Activated T-cell treated with anti-CD3 and anti-CD28 coated beads, Interleukin-2, amount 50 U/mL, for 72 hours (primary cell): Measurements from ENCODE around the gene CCDC27. TPM values are rescaled to one million over a fixed set of nuclear protein-coding genes. Genes with fewer than 3 reads are reported as not detected.

Experiments
- ATAC-seq, 2 donors: fragments of 150-1000 bp; cut with Tn5 transposase; replicated peaks in 1 of 2; 2 replicates each; pipeline ENCODE4 v1.10.0; 2021; ENCODE audit warnings: moderate library complexity in 2 of 2, mild to moderate bottlenecking in 1 of 2
- DNase-seq, 2 donors: peaks; one replicate each; pipeline ENCODE4 v3.0.0; 2021 to 2022; ENCODE audit warnings: mixed read lengths in 1 of 2
- H3K27ac Mint-ChIP-seq: one replicate; pipeline ENCODE4 v1.8.0; 2022; ENCODE audit warnings: mild to moderate bottlenecking, moderate library complexity, mixed read lengths
- H3K27me3 Mint-ChIP-seq: one replicate; pipeline ENCODE4 v1.8.0; 2022; ENCODE audit warnings: low read depth, mixed read lengths
- H3K36me3 Mint-ChIP-seq, 2 donors: one replicate each; pipeline ENCODE4 v1.8.0; 2022; ENCODE audit warnings: mixed read lengths in 2 of 2, mild to moderate bottlenecking in 1 of 2; ENCODE audit not compliant: insufficient read depth in 2 of 2
- H3K4me1 Mint-ChIP-seq: one replicate; pipeline ENCODE4 v1.8.0; 2022; ENCODE audit warnings: low read depth, mixed read lengths
- H3K4me3 Mint-ChIP-seq, 2 donors: one replicate each; pipeline ENCODE4 v1.8.0; 2022; ENCODE audit warnings: mild to moderate bottlenecking in 2 of 2, mixed read lengths in 2 of 2, moderate library complexity in 2 of 2
- H3K9me3 Mint-ChIP-seq, 2 donors: one replicate each; pipeline ENCODE4 v1.8.0; 2022; ENCODE audit warnings: mixed read lengths in 2 of 2
- total RNA-seq, 2 donors: library from RNA; stranded (reverse); gene quantifications; one replicate each; pipeline ENCODE4 v1.2.3, GENCODE V29; 2022

The CCDC27 gene
- total RNA-seq, 2 donors from 2014 or later, result not detected

DNA sequence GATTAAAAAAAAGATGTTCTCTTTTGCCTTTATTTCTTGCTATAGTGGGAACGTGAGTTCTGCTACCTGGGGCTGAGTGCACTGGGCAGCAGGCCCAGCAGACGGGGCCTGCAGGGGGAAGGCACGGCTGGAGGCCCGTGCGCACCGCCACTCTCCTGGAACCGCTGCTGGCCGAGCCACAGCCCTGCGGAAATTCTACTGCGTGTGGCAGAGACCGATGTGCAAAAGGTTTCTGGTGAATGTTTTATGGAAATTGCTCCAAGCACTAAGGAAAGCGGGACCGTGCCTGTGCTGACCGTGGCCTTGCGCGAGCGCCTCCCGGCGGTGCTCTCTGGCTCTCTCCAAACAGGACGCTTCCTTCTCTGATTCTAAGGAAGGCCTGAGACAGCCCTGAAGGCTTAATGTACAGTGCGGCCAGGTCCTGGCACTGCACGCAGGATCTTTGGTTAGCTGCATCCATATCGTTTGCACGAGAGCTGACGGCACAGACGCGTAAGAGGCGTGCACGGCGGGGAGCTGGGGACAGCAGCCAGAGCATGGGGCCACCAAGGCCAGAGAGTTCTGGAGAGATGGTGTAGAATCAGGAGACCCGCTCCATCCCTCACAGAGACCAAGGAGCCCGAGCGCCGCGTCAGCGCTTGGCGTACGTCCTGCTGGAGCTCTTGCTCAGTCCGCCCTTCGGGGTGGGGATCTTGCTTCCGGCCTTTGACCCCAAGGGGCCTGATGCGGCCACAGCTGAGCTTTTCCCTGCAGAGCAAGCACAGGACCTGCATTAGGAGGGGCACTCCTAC is 62.7 kb downstream of the CCDC27 start:
- ATAC-seq (no peak), DNase-seq (no peak)
- H3K4me1 Mint-ChIP-seq, result no peaks in the 10 kb centered on the region
- no peaks in the 10 kb centered on the region for H3K36me3 Mint-ChIP-seq
- H3K4me3 Mint-ChIP-seq, result no peak overlapping the region
- H3K27ac Mint-ChIP-seq, result no peak overlapping the region
- no peaks in the 10 kb centered on the region for H3K9me3 Mint-ChIP-seq
- no peaks in the 10 kb centered on the region for H3K27me3 Mint-ChIP-seq

GRCh38 chr1:3816331-3817137 is 64.3 kb downstream of the CCDC27 start:
- Mint-ChIP-seq H3K27me3 (no peaks in the 10 kb centered on the region), H3K27ac (no peak overlapping the region), H3K36me3 (no peaks in the 10 kb centered on the region), H3K9me3 (no peaks in the 10 kb centered on the region), H3K4me3 (no peak overlapping the region), H3K4me1 (no peaks in the 10 kb centered on the region)
- ATAC-seq, result no peak
- DNase-seq, result no peak

DNA sequence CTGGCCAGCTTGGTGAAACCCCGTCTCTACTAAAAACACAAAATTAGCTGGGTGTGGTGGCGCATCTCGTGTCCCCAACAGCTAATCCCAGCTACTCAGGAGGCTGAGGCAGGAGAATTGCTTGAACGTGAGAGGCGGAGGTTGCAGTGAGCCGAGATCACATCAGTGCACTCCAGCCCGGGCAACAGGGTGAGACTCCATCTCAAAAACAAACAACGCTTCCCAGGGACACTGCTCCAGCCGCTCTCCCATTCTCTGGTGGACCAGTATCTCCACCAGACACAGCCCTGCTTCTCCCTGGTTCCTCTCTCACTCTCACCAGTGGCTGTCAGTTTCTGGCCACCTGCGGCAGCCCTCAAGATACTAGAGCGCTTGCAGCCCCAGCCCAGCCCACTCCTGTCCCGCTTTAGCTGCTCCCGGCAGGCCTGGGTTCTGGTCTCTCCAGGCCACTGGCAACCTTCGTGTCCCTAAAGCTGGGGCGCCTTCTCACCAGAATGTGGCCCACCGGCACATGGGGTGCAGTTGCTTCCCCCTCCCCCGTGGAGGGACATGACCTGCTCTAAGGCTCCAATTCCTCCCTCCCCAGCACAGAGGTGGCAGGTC is 65.0 kb downstream of the CCDC27 start:
- no peaks in the 10 kb centered on the region for H3K4me1 Mint-ChIP-seq
- DNase-seq (no peak), ATAC-seq (no peak)
- H3K27ac Mint-ChIP-seq, result no peak overlapping the region
- no peak overlapping the region for H3K4me3 Mint-ChIP-seq
- no peaks in the 10 kb centered on the region for H3K27me3 Mint-ChIP-seq
- no peaks in the 10 kb centered on the region for H3K36me3 Mint-ChIP-seq
- H3K9me3 Mint-ChIP-seq, result no peaks in the 10 kb centered on the region

DNA sequence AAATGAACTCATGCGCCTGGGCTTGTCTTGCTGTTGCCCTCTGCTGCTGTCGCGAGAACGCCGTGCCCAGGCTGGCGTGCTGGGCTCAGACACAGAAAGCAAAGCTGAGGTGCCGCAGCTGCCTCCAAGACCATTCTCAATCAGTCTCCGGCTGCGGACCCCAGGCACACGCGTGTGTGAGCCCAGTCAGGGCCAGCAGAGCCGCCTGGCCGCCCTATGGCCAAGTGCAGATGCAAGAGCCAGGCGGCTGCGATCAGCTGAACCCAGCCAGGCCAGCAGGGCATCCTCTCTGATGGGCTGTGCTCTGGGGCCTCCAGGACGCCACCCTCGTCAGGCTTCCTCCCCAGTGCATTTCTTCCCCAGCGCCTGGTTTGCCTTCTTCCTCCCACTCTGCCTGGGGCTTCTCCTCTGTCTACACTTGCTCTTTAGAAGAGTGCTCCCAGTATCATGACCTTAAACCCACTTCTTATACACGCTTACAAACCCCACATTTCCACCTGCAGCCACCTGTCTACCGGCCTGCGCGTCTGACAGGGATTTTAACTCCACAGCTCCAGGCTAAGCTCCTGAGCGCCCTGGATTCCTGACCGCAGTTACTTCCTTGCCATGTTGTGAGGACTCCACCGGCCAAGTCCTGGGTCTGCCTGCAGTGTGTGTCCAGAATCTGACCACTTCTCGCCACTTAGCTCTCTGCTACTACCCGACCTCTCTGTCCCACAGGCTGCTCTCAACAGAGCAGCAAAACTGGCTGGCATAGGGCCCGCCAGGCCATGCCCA is 65.8 kb downstream of the CCDC27 start:
- DNase-seq (no peak), ATAC-seq (no peak)
- Mint-ChIP-seq H3K9me3 (no peaks in the 10 kb centered on the region), H3K27me3 (no peaks in the 10 kb centered on the region), H3K4me3 (no peak overlapping the region), H3K27ac (no peak overlapping the region), H3K36me3 (no peaks in the 10 kb centered on the region), H3K4me1 (no peaks in the 10 kb centered on the region)

DNA sequence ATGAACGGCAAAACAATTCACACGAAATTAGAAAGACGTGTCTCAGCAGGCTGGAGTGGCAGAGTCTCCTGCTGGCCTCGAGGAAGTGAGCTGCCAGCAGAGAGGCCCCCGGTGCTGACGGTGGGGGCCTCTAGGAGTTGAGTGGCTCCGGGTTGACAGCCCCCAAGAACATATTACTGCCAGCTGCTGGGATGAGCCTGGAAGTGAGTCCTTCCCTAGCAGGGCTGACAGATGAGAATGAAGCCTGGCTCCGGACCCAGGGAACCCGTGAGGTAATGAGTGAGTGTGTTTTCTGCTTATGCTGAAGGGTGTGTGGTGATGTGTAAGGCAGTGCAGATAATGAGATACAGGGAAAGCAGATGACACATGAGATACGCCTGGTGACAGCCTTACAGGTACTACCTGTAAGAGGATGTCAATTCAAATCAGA is 67.5 kb downstream of the CCDC27 start:
- no peak for DNase-seq
- Mint-ChIP-seq H3K36me3 (peaks cover 0 to 2% of the 10 kb centered on the region in 2 donors), H3K4me3 (no peak overlapping the region)

GRCh38 chr1:3820316-3820715 is 68.1 kb downstream of the CCDC27 start:
- H3K27me3 Mint-ChIP-seq, result no peaks in the 10 kb centered on the region
- no peak for DNase-seq
- H3K4me1 Mint-ChIP-seq, result no peaks in the 10 kb centered on the region
- no peak overlapping the region for H3K27ac Mint-ChIP-seq
- peaks cover 0 to 2% of the 10 kb centered on the region in 2 donors for H3K36me3 Mint-ChIP-seq
- no peak for ATAC-seq
- H3K9me3 Mint-ChIP-seq, result no peaks in the 10 kb centered on the region
- H3K4me3 Mint-ChIP-seq, result no peak overlapping the region

More for the DNA sequence above, 67.5 kb downstream of the CCDC27 start:
- Mint-ChIP-seq H3K27me3 (no peaks in the 10 kb centered on the region), H3K4me1 (no peaks in the 10 kb centered on the region), H3K27ac (no peak overlapping the region), H3K9me3 (no peaks in the 10 kb centered on the region)
- no peak for ATAC-seq

DNA sequence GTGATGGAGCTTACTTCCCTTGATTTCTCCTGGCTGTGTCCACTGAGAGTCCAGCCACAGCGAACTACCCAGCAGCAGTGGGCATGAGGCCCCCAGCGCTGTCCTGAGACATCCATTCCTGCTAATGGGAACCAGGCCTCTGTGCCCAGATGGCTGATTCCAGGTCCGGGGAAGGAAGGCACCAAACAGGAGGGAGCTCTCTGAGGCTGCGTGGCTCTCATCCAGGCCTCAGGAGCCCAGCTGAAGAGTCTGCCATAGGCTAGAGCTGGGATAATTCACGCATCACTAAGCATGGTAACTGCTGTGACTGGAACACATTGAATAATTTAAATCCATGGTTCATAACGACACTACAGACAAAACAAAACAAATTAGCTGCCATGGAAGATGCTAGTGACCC is 68.8 kb downstream of the CCDC27 start:
- H3K4me3 Mint-ChIP-seq, result no peak overlapping the region
- no peaks in the 10 kb centered on the region for H3K4me1 Mint-ChIP-seq
- ATAC-seq (no peak), DNase-seq (no peak)
- H3K27ac Mint-ChIP-seq, result no peak overlapping the region
- H3K9me3 Mint-ChIP-seq, result no peaks in the 10 kb centered on the region
- peaks cover 0 to 2% of the 10 kb centered on the region in 2 donors for H3K36me3 Mint-ChIP-seq
- no peaks in the 10 kb centered on the region for H3K27me3 Mint-ChIP-seq

Other genes starting within 250 kb of the CCDC27 start
- 1 to 10 TPM; 4.9 to 6.8 TPM for gene MEGF6, start 140.9 kb upstream of the CCDC27 start, total RNA-seq
- 10 to 100 TPM; 12.5 to 15.5 TPM for gene TPRG1L, start 127.4 kb upstream of the CCDC27 start, total RNA-seq
- 10 to 100 TPM; 39.9 TPM for gene WRAP73, start 102.3 kb upstream of the CCDC27 start, total RNA-seq
- gene TP73, start 99.9 kb upstream of the CCDC27 start, total RNA-seq, result 1 to 10 TPM in 1 of 2 donors, under 1 TPM in 1; 0.65 to 1.3 TPM
- gene SMIM1, start 20.3 kb downstream of the CCDC27 start, total RNA-seq, result 1 to 10 TPM; 2.5 to 3.4 TPM
- gene LRRC47, start 44.0 kb downstream of the CCDC27 start, total RNA-seq, result 10 to 100 TPM; 37.7 to 48.7 TPM
- gene CEP104, start 104.8 kb downstream of the CCDC27 start, total RNA-seq, result 10 to 100 TPM; 37.4 to 48.1 TPM
- 1 to 10 TPM; 8.2 to 8.6 TPM for gene DFFB, start 105.0 kb downstream of the CCDC27 start, total RNA-seq
- gene C1orf174, start 147.8 kb downstream of the CCDC27 start, total RNA-seq, result 10 to 100 TPM; 30.8 to 43.7 TPM